ENCODE results near the gene ST6GALNAC1. TPM values are rescaled to one million over a fixed set of nuclear protein-coding genes. Genes with fewer than 3 reads are reported as not detected.
A peak's percentile ranks its signal among the peaks of the same experiment; 100 is the strongest.

ST6GALNAC1 gene
- total and polyA plus RNA-seq, 10 of the 15 experiments (the other 5 are each of a cell fraction or from before 2014, with no cell fraction given) = 0.08 TPM; not detected in 9

- TF ChIP-seq, protein P1, sequence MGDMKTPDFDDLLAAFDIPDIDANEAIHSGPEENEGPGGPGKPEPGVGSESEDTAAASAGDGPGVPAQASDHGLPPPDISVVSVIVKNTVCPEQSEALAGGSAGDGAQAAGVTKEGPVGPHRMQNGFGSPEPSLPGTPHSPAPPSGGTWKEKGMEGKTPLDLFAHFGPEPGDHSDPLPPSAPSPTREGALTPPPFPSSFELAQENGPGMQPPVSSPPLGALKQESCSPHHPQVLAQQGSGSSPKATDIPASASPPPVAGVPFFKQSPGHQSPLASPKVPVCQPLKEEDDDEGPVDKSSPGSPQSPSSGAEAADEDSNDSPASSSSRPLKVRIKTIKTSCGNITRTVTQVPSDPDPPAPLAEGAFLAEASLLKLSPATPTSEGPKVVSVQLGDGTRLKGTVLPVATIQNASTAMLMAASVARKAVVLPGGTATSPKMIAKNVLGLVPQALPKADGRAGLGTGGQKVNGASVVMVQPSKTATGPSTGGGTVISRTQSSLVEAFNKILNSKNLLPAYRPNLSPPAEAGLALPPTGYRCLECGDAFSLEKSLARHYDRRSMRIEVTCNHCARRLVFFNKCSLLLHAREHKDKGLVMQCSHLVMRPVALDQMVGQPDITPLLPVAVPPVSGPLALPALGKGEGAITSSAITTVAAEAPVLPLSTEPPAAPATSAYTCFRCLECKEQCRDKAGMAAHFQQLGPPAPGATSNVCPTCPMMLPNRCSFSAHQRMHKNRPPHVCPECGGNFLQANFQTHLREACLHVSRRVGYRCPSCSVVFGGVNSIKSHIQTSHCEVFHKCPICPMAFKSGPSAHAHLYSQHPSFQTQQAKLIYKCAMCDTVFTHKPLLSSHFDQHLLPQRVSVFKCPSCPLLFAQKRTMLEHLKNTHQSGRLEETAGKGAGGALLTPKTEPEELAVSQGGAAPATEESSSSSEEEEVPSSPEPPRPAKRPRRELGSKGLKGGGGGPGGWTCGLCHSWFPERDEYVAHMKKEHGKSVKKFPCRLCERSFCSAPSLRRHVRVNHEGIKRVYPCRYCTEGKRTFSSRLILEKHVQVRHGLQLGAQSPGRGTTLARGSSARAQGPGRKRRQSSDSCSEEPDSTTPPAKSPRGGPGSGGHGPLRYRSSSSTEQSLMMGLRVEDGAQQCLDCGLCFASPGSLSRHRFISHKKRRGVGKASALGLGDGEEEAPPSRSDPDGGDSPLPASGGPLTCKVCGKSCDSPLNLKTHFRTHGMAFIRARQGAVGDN (IDR thresholded peaks at IDR 0.05) = no peak; the same call in 1 of the 2 replicates
- TF ChIP-seq FOXK2 (IDR thresholded peaks at IDR 0.05) (no peak), PML (IDR thresholded peaks at IDR 0.05; ENCODE audit: low read length) (no peak), ZNF622 (IDR thresholded peaks at IDR 0.05) (no peak), ATF7 (IDR thresholded peaks at IDR 0.05; ENCODE audit: low read depth) (no peak; the same call in 1 of the 2 replicates), MXI1 (IDR thresholded peaks at IDR 0.05; ENCODE audit: low read depth, low read length) (no peak; the same call in 1 of the 2 replicates), ZBTB4 (CRISPR knock-in tag; IDR thresholded peaks at IDR 0.05) (no peak), ESRRA (IDR thresholded peaks at IDR 0.05; ENCODE audit: low read length) (no peak), POLR2AphosphoS2 (IDR thresholded peaks at IDR 0.05; ENCODE audit: low read depth, low read length) (no peak), E4F1 (IDR thresholded peaks at IDR 0.05; ENCODE audit: borderline replicate concordance, partially characterized antibody) (peak; percentile 56), ETV6 (conservative IDR thresholded peaks at IDR 0.05 in 1 of 2, IDR thresholded peaks at IDR 0.05 in 1 of 2; ENCODE audit: borderline replicate concordance in 1 of 2, low read depth in 1 of 2) (no peak), MYC (IDR thresholded peaks at IDR 0.05; ENCODE audit: insufficient read depth, insufficient read length, insufficient replicate concordance, low read length, severe bottlenecking) (no peak), BACH1 (IDR thresholded peaks at IDR 0.05; ENCODE audit: borderline replicate concordance) (no peak), ZBED1 (IDR thresholded peaks at IDR 0.05; ENCODE audit: borderline replicate concordance) (no peak), DPF2 (IDR thresholded peaks at IDR 0.05) (peak; percentile 100), GATAD2B (conservative IDR thresholded peaks at IDR 0.05; ENCODE audit: low read depth) (no peak), SUZ12 (IDR thresholded peaks at IDR 0.05; ENCODE audit: unreplicated experiment) (no peak), LARP7 (IDR thresholded peaks at IDR 0.05) (0 out of 2 replicates have a peak, but pooled peaks have one; percentile 46)
These were observed 27.8 kb upstream of the ST6GALNAC1 start (continued) for GRCh38 chr17:76671123-76671911.
